A172 (cell line): ENCODE measurements around the gene ZBTB43. TPM values are rescaled to one million over a fixed set of nuclear protein-coding genes. Genes with fewer than 3 reads are reported as not detected.
"Not testable (repeated sequence)": the region's sequence is repeated elsewhere in the genome, so short reads cannot be mapped to it uniquely, and the experiment has no call there.

Experiments
- DNase-seq: peaks from one replicate; pipeline ENCODE4 v3.0.0-alpha.2; 2015; ENCODE audit warnings: low spot score
- total RNA-seq: library from RNA; depleted of rRNA; stranded (reverse); fragments of >200 nt; shearing (Covaris generic); gene quantifications from 2 replicates; pipeline ENCODE4 v1.2.3, GENCODE V29; 2014

Gene ZBTB43
- total RNA-seq, 1 experiment from 2014 or later: 15.0 TPM

- no peak for DNase-seq
Measured at GRCh38 chr9:126790561-126790960, 14.3 kb upstream of the ZBTB43 start.

DNA sequence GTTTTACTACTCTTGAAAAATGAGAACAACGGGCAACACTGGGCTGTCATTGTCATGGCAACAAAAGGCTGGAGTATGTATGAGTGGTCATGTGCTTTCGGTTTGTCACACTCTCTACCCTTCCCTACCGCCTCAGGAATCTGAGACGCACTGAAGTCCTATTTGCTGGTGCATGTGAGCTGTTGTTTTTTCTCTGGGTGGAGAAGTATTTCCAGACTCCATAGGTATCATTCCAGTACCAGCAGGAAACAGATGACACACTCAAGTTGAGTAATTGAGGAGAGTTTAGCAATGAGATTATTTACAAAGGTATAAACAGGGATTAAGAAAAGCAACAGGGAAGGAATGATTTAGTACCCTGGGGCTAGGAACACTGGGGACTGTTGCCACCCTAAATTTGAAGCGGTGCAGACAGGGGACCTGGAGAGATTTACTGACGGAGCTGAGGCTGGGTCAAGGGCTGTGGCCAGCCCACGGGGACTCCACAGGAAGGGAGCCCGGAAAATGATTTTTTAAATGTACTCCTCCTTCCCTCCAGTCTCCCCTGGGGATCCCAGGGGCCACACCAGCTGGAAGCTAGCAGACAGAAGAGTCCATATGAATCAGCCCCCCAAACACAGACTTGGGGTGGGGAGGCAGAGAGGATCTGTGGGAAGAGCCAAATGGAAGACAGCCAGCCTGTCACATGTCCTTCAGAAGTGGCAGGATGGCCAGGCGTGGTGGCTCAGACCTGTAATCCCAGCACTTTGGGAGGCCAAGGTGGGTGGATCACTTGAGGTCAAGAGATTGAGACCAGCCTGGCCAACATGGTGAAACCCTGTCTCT lies 13.2 kb upstream of the ZBTB43 start:
- DNase-seq: peak; percentile 96

DNA sequence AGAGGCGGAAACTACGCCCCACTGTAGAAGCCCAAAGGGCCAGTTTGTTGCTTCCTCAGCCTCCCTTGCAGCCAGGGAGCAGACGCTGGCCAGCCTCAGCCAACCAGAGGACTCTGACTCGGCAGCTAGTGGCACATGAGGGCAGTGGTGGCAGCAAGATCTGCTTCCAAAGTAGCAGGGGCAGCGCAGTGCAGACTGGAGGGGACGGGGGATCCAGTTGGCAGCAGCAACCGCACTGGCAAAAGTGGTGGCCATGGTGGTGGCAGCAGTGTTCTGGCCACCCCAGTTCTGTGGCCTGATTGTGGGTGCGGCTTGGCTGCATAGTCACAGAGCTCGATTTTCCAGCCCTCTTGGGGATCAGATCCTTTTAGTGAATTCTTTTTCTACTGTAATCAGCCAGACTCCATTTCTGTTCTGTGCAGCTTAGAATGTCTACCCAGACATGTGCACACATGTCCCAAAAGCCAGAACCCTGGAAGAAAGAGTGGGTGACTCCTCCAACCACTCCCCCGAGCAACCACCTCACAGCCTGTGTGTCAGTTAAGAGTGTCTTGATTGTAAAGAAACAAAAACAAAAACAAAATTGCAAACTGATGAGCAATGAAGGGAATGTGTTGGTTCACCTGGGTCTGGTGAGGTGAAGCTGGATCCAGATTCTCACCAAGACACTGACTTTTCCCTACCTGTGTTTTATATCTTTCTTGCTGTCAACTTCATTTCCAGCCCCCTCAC lies 11.0 kb upstream of the ZBTB43 start:
- no peak for DNase-seq

GRCh38 chr9:126794441-126794840 lies 10.4 kb upstream of the ZBTB43 start:
- no peak for DNase-seq

DNA sequence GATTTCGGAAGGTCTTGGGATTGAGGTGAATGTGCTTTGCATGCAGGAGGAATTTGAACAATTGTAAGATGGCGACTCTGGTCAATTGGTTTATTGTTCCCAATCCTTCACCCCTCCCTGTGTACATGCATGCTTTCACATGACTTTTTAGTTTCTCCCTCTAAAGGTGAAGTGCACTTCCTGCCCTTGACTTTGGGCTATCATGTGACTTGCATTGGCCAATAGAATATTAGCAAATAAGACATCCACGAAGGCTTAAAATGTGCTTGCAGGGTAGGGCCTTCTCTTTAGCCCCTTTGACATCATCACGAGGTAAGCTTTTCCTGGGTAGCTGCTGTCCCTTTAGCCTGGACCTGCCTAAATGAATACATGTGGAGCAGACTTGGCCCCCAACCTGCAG lies 8.1 kb upstream of the ZBTB43 start:
- DNase-seq: no peak

DNA sequence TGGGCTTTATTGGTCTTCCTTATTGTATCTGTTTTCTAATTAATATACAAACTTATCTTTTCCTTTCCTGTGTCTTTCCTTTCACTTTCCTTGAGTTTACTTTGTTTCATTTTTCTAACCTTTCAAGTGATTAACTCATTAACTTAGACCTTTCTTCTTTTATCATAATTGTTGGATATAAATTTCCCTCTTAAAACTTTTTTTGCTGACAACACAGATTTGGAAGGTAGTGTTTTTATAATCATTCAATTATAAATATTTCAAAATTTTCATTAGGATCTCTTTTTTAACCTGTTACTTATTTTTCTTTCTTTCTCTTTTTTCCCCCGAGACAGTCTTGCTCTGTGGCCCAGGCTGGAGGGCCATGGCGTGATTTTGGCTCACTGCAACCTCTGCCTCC lies 6.9 kb upstream of the ZBTB43 start:
- no peak for DNase-seq

DNA sequence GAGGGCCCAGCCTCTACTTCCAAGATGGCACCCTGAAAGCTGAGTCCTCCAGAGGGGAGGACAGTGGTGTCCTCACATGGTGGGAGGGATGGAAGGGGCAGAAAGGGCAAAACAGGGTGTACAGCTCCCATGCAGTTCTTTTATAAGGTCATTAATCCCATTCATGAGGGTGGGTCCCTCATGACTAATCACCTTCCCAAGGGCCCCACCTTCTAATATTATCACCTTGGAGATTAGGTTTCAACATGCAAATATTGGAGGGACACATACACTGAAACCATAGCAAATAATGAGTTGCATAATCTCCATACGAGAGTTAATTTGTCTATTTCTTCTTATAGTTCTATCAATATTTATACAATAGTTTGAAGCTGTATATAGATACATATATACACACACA lies 5.8 kb upstream of the ZBTB43 start:
- DNase-seq: no peak

GRCh38 chr9:126802318-126803059 lies 2.4 kb upstream of the ZBTB43 start:
- DNase-seq: no peak

DNA sequence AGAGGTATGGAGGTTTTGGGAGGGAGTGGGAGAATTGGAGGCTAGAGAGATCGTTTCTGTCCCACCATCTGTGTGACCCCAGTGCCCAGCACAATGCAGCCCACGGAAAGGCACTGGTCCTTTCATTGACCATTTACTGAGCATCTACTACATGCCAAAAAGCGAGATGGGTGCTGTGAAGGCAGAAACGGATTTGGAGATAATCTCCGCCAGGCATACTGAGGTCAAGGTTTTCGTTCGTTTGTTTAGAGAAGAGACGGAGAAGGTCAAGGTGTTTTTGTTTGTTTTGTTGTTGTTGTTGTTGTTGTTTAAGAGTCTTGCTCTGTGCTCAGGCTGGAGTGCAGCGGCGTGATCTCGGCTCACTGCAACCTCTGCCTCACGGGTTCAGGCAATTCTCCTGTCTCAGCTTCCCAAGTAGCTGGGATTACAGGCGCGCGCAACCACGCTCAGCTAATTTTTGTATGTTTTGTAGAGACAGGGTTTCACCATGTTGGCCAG lies 593 bp upstream of the ZBTB43 start:
- DNase-seq: no peak

GRCh38 chr9:126805554-126806262 lies 868 bp downstream of the ZBTB43 start:
- DNase-seq: peak; percentile 76

DNA sequence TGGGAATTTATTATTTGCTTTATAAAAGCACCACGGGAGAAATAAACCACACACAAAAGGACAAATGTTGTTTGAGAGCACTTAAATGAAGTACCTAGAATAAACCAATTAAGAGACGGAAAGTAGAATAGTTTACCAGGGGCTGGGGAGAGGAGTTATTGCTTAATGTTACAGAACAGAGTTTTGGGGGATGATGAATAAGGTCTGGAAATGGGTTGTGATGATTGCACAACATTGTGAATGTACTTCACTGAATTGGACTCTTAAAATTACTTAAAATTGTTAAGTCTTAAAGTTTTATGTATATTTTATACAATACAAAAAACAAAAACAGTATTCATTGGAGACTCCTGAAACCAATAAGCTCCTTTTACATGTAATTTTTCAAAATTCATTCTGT lies 1.5 kb downstream of the ZBTB43 start:
- no peak for DNase-seq

DNA sequence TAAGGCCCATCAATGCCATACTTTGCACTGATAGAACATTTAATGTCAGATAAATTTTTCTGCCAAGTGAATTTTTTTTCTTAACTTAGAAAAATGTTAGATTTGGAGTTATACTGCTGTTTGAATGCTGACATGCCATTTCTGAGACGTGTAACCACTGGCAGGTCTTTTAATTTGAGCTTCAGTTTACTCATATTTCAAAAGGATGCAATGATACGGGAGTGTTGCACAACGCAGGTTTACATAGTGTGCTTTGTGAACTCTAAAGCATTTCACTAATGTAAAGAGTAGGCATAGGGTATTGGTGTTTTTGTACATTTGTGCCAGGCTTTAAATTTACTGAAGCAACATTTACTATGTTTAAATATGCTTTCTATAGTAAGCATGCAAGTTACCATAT lies 4.2 kb downstream of the ZBTB43 start:
- no peak for DNase-seq

DNA sequence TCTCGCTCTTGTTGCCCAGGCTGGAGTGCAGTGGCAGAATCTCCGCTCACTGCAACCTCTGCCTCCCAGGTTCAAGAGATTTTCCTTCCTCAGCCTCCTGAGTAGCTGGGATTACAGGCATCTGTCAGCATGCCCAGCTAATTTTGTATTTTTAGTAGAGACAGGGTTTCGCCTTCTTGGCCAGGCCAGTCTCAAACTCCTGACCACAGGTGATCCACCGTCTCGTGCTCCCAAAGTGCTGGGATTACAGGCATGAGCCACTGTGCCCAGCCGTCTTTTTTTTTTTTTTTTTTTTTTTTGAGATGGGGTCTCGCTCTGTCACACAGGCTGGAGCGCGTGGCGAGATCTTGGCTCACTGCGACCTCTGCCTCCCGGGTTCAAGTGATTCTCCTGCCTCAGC lies 5.4 kb downstream of the ZBTB43 start:
- not testable (repeated sequence) for DNase-seq

DNA sequence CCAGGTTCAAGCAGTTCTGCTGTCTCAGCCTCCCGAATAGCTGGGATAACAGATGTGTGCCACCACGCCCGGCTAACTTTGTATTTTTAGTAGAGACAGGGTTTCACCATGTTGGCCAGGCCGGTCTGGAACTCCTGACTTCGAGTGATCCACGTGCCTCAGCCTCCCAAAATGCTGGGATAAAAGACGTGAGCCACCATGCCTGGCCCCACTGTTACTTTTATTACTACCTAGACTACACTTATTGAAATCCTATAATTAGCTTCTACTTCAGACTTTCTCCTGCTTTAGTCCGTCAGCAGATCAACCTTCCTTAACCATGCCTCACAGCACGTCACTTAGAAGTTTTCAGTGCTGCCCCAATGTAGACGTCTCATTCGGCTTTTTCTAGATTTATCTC lies 8.2 kb downstream of the ZBTB43 start:
- DNase-seq: no peak

DNA sequence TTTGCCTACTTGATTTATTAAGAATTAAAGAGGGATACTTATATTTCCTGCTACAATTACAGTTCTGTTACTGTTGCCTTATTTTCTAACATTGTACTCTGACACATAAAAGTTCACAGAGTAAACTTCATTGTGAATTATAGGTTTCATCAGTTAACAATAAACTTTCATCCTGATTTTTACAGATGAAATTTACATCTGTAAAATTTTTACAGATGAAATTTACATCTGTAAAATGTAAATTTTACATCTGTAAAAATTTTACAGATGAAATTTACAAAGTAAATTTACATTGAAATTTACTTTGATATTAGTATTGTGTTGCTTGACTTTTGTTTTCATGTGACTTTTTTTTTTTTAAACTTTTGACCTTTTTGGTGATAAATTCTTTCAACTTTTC lies 9.3 kb downstream of the ZBTB43 start:
- no peak for DNase-seq

DNA sequence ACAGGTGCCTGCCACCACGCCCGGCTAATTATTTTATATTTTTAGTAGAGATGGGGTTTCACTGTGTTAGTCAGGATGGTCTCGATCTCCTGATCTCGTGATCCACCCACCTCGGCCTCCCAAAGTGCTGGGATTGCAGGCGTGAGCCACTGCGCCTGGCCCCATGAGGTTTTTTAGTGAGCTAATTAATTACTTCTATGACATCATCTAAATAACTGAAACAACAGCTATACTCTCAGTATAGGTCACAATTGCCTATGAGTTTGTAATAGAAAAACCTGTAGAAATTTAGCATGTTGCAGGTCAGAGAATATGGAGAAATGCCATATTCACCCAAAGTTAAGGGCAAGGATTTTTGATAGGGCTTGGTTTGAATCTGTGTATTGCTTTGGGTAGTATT lies 12.8 kb downstream of the ZBTB43 start:
- not testable (repeated sequence) for DNase-seq

DNA sequence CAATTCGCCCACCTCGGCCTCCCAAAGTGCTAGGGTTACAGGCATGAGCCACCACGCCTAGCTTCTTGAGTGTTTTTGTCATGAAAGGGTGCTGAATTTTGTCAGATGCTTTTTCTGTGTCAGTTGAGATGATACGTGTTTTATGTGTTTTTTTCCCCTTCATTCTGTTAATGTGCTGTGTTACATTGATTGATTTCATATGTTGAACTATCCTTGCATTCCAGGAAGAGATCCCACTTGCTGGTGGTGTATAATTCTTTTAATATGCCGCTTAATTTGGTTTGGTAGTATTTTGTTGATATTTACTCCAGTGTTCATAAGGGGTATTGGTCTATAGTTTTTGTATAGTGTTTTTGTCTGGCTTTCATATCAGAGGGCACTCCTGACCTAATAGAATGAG lies 13.6 kb downstream of the ZBTB43 start:
- DNase-seq: no peak

GRCh38 chr9:126819482-126819881 lies 14.6 kb downstream of the ZBTB43 start:
- no peak for DNase-seq

- no peak for DNase-seq
Measured at GRCh38 chr9:126822278-126822677, 17.4 kb downstream of the ZBTB43 start.

- no peak for DNase-seq
Measured at GRCh38 chr9:126822873-126823272, 18.0 kb downstream of the ZBTB43 start.

GRCh38 chr9:126824052-126824451 lies 19.2 kb downstream of the ZBTB43 start:
- not testable (repeated sequence) for DNase-seq

DNA sequence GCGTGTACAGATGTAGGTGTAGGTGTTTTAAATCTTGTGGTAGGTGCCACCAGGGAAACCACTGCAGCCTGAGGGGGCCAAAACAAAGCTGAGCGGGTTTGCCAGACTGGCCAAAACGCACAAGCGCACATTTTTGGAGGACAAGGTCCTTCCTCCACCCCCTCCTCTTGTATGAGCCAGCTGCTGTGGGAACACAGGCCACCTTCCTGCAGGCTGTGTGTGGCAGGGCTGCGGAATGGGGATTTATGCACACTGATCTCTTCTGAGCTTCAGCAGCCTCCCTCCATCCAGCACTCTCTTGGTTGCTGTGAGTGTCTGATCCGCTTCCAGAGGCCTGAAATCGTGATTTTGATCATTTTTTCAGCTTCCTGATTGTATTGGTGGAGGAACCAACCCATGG lies 22.4 kb downstream of the ZBTB43 start:
- no peak for DNase-seq
